RKO (cell line): Measurements from ENCODE around the gene ITGB1BP1.

Experiments
- DNase-seq: peaks from one replicate; pipeline ENCODE4 v3.0.0-alpha.2; 2016; ENCODE audit warnings: low spot score

Gene ITGB1BP1, protein sequence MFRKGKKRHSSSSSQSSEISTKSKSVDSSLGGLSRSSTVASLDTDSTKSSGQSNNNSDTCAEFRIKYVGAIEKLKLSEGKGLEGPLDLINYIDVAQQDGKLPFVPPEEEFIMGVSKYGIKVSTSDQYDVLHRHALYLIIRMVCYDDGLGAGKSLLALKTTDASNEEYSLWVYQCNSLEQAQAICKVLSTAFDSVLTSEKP

DNA sequence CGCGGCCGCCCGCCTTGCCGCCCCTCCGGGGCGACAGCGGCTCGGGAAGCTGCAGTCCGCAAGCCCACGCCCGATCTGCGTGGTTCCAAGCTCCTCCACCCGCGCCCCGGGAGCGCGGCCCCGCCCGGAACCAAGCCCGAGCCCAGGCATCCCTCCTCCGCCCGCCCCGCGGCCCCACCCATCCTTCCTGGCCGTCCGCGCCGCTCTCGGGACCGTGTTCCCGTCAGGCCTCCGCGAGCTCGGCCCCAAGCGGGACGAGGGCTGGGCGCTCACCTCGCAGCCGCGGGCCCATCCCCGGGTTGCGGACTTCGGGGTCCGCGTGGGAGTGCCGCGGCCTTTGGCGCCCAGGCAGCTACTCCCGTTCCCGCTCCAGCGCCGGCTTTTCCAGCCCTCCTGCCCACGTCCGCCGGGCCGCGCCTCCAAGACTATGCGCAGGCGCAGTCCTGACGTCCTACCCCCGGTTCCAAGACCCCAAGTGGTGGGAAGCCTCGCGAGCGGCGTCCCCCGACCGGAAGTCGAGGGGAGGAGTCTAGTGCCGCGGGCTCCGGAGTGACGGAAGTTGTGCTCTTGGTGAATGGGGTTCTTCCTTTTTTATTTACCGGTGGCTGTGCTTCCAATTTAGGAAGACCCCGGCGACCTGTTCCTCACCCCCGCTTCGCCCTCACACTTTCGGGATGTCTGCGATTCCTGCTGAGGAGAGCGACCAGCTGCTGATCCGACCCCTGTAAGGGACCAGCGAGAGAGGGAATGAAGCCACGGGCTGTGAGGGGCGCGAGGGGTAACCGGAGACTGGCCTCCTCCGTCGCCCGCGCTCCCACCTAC lies at the start of gene ITGB1BP1, which contains the start of gene CPSF3:
Gene ITGB1BP1 (minus strand): TSS at position 429 of the 822 bp plus-strand sequence. CDS start 4,831 bp downstream, outside the sequence.
Gene CPSF3 (plus strand): TSS at position 555 of the 822 bp plus-strand sequence. CDS start 120 bp downstream, at position 675.
- DNase-seq, result peak; percentile 97

DNA sequence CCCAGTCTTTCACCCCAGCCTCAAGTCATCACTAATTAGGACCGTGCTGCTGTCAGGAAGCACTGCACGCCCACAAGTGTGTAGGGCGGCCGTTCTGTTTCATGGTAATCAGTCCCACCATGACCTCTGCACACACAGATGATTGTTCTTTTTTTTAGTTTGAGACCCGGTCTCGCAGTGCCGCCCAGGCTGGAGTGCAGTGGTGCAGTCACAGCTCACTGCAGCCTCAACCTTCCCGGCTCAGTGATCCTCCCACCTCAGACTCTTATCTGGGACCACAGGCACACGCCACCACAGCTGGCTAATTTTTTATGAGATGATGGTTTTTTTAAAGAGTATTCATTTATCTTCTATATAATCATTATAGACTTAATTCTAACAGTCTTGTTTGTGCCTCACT lies 49.2 kb upstream of the ITGB1BP1 start:
- no peak for DNase-seq

DNA sequence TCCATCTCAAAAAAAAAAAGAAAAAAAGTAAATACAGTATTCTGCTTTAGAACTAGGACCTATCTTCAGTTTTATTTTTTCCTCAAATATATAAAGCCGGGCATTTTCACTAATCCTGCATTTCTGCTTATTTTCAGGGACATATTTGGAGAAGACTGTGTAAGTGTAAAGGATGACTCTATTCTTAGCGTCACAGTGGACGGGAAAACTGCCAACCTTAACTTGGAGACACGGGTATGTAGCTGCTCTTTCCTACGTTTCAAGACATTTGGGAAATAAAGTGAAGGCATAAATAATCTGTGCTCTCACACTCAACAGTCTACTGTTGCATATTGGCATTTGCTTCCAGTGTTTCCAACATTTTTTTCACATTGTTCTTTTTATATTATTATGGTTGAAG lies 47.9 kb upstream of the ITGB1BP1 start:
- DNase-seq, result no peak

GRCh38 chr2:9467687-9468086 lies 44.4 kb upstream of the ITGB1BP1 start:
- no peak for DNase-seq

GRCh38 chr2:9466147-9466683 lies 42.9 kb upstream of the ITGB1BP1 start:
- no peak for DNase-seq

GRCh38 chr2:9465170-9465569 lies 41.8 kb upstream of the ITGB1BP1 start:
- DNase-seq, result no peak

- DNase-seq, result peak; percentile 19
Observed at GRCh38 chr2:9463698-9464034, 40.3 kb upstream of the ITGB1BP1 start.

- no peak for DNase-seq
Observed at GRCh38 chr2:9462886-9463697, 39.8 kb upstream of the ITGB1BP1 start.

DNA sequence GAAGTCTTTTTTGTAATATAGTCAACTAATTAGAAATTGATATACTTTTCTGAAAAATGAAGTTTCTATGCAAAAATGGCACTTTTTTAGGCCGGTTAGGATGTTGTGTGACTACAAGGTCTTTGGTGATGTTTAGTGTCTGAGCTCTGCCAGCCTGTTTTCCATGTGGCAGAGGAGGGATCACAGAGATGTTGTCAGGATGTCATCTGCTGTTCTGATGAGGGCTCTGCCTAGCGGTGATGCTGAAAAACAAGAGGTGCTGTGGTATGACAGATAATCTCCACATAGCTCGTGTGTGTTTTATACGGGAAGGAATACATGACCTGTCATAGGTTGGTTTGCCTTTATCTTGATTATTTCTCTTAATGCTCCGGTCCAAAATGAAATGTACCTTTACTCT lies 39.0 kb upstream of the ITGB1BP1 start:
- DNase-seq, result no peak

DNA sequence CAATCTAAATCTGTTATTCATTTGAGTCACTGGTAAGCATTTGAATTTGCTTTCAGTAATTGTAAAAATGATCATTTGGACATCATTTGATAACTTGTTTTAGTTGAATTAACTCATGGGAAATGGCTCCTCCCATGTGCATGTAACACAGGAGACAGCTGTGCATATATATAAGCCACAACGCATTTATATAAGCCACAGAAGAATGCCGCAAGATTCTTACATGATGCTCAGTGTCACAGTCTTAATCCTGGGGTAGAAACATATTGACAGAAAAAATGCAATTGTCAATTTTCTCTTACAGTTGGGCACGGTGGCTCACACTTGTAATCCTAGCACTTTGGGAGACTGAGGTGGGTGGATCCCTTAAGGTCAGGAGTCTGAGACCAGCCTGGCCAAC lies 37.8 kb upstream of the ITGB1BP1 start:
- no peak for DNase-seq

DNA sequence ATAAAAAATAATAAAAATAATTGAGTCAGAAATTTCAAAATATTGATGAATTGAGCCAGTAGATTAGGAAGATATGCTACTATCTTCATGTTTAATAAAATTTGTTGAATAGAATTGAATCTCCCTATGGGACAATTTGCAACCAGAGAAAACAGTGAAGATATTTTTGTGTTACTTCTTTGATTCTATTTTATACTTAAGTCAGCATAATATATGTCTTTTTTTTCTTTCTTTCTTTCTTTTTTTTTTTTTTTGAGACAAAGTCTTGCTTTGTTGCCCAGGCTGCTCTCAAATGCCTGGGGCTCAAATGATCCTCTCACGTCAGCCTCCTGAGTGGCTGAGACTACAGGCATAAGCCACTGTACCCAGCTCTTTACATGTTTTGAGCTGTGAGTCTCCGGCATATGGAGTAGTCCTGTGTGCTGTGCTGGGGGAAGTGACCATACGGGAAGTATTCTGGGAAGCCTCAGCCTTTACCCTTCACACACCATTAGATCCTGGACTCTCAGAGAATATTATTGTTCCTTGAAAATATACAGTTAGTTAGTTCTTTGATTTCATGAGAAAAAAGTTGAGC lies 37.2 kb upstream of the ITGB1BP1 start:
- DNase-seq, result no peak

DNA sequence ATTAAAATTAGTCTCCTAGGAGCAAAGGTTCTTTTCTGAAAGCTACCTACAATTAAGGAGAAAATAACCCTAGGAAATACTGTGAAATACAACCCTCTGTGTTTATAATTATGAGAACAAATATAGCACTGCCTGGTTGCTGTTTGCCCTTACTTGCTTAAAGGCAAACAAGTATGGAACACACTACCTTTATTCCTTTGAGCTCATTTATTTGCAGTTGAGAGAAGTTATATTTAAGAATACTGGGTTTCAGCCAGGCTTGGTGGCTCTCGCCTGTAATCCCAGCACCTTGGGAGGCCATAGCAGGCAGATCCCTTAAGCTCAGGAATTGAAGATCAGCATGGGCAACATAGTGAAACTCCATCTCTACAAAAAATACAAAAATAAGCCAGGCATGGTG lies 27.9 kb upstream of the ITGB1BP1 start:
- DNase-seq, result no peak

GRCh38 chr2:9445089-9445488 lies 21.8 kb upstream of the ITGB1BP1 start:
- DNase-seq, result no peak

- no peak for DNase-seq
Observed at GRCh38 chr2:9443526-9443925, 20.2 kb upstream of the ITGB1BP1 start.

GRCh38 chr2:9441556-9441955 lies 18.2 kb upstream of the ITGB1BP1 start:
- no peak for DNase-seq

DNA sequence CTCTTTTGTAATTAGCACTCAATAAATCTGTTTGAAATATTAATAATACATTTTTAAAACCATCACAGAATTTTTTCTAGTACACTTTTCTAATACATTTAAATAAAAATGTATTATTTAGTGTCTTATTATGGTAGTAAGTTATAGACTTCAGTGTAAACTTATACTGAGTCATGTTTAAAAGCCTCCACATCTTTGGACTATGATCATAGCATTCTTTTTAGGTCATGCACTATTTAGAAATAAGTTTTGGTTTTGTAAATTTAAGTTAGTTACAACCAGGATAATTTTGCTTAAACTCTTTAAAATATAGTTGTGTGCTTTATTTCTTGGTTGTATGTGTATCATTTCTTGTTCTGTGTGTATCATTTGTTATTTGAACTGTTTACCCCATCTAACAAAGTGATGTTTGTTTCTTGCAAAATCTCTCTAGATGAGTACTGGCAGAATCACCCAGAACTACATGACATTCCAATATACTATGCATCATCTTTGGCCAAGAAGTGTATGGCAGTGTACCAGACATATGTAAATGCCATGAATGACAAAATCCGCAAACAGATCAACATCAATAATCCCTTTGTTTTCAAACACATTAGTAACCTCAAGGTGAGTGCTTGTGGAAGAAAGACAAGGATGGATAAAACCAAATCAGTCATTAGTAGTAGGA lies 16.9 kb upstream of the ITGB1BP1 start:
- DNase-seq, result no peak

GRCh38 chr2:9439536-9439935 lies 16.2 kb upstream of the ITGB1BP1 start:
- no peak for DNase-seq

GRCh38 chr2:9434489-9434888 lies 11.2 kb upstream of the ITGB1BP1 start:
- no peak for DNase-seq

- no peak for DNase-seq
Observed at GRCh38 chr2:9430316-9431293, 7.3 kb upstream of the ITGB1BP1 start.

DNA sequence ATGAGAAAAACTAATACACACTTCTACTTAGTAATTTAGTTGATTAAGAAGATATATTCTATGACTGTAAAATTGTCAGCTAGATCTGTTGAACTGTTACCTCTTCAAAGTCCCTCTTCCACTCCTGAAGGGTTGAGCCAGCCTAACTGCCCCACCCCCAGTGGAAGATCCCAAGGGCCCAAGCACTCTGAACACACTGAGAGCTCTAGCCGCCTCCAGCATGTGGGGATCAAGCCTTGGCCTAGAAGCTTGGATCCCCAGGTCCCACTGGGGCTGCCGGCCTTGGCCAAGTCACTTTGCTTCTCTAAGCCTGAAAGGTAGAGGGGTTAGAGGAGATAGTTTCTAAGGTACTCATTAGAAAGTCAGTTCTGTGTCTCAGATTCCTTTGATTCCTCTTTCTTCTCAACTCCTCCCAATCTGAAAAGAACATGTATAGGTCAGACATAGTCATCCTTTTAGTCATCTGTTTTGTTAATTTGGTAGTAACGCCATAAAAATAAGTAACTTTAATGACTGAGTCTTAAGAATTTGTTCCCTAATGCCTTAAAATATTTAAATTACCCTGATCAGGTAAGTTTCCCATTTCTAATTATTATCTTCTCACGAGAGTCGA lies 5.7 kb upstream of the ITGB1BP1 start:
- no peak for DNase-seq
